ENCODE data around the gene SORCS1.

The SORCS1 gene

DNA sequence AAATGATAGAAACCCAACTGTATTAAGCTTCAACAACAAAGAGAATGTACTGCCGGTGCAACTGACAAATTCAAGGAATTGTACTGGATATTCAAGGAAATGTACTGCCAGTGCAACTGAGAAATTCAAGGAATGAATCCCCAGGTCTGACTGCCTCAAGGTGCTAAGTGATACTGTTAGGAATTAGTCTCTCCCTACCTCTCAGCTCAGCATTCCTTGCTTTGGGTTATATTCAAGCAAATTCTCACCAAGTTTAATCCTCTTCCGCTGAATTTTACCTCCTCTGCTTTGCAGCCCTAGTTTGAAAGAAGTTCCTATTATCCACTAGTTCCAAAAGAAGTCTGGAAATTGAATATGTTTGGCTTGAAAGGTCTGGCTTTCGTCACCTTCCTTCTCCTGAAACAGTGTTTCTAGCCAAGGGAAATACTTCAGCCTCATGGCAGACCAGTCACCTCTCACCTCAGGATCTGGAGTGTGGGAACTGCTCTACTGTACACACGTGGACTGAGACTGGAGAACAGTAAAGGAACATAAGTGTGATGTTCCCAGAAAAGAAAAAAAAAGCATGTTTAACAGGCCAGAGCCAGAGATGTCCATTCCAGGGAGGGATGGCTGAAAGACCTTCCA is 60.4 kb downstream of the SORCS1 start:
- no peak for DNase-seq (ENCODE audit: low spot score)

DNA sequence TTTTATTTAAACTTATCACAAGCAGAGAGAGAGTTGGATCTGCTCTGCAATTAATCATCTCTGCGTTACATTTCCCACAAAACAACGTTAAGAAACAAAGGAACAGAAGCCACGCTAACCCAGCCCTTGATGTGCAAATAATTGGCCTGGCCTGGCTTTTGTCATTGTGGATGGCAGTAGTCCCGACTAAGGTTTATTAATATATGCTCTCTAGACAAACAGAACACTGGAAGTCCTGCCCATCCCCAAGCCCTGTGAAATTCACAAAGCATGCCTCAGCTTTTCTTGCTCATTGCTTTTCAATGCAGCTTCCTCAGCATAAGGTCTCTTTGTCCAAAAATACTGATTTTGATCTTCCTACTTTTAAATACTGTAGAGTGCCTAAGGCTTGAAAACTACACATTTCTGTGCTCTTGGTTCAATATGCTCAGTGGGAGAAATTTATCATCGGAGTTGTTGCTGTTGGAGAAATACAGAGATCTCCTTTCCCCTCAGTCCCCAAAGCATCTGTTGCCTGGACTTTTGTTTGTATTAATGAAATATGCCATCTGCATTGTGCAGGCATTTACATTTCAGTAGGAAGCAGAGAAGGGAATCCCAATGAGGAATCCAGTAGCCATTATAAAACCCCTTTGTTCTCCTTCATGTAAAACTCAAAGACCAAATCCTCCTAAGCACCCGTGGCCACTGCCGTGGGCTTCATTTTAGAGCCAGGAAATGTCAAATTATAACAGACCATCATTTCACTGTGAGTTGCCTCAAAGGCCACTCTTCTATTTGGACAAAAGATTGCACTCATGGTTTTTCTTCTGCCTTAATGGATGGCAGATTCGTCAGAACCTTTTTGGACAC is 61.1 kb downstream of the SORCS1 start:
- DNase-seq (ENCODE audit: low spot score), result no peak

- no peak for DNase-seq (ENCODE audit: low spot score)
Observed at GRCh38 chr10:107098326-107098725, 66.2 kb downstream of the SORCS1 start.

GRCh38 chr10:107094824-107095522 is 69.5 kb downstream of the SORCS1 start:
- DNase-seq (ENCODE audit: low spot score), result no peak

DNA sequence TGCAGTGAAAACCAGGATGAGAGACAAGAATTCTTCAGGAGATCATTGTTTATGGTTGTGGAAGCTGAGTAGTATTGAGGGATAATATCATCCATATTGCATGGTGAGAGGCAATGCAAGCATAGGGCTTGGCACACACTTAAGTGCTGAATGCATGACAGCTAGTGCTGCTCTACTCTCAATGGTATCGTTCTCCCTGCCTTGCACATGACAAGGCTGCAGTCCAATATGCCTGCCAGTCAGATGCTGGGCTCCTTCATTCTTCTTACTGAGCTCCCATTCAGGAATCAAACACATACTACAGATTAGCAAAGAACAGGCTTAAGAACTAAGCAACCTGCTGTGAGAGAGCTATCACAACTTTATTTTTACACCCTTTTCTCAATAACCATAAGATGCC is 72.2 kb downstream of the SORCS1 start:
- no peak for DNase-seq (ENCODE audit: low spot score)

GRCh38 chr10:107091126-107091525 is 73.4 kb downstream of the SORCS1 start:
- no peak for DNase-seq (ENCODE audit: low spot score)

DNA sequence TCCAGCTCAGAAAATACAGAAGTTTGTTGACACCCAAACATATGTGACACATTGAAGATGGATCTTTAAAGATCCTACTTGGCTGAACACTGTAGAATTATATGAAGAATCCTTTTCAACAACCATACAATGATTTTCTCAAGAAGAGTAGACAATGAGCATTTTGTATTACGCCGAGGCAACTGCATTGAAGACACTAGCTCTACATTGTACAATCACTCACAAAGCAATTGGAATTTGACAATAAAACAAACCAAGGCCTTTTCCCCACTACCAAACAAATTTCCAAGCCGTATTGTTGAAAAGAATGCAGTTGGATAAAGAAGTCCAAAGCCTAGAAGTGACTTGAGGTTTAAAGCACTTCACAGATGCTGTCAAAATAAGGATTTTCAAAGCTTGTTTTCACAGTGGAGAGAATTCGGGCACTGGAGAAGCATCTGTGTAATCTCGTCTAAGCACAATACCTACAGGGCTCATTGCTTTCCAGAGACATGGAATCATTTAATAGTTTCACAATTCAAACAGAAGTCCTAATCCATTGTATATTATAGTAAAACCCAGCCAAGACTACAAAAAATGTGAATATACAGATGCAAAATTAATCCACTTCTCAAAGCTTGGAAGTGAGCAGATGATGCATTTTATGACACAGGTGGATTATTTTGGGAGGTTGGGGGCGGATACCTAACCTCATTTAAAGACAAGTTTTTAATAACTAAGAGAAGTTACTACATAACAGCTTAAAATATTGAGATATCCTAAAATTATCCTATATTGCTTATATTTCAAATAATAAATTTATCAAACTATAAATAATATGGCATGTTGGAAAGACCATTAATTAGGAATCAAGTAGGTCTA is 78.6 kb downstream of the SORCS1 start:
- peak; percentile 74 for DNase-seq (ENCODE audit: low spot score)

GRCh38 chr10:107083388-107084009 is 81.0 kb downstream of the SORCS1 start:
- DNase-seq (ENCODE audit: low spot score), result no peak

- peak; percentile 24 for DNase-seq (ENCODE audit: low spot score)
Observed at GRCh38 chr10:107081644-107082043, 82.9 kb downstream of the SORCS1 start.

- no peak for DNase-seq (ENCODE audit: low spot score)
Observed at GRCh38 chr10:107075117-107075516, 89.4 kb downstream of the SORCS1 start.

- DNase-seq (ENCODE audit: low spot score), result peak; percentile 32
Observed at GRCh38 chr10:107072786-107073185, 91.7 kb downstream of the SORCS1 start.

- DNase-seq (ENCODE audit: low spot score), result no peak
Observed at GRCh38 chr10:107072028-107072427, 92.5 kb downstream of the SORCS1 start.

- DNase-seq (ENCODE audit: low spot score), result no peak
Observed at GRCh38 chr10:107071301-107071700, 93.2 kb downstream of the SORCS1 start.

DNA sequence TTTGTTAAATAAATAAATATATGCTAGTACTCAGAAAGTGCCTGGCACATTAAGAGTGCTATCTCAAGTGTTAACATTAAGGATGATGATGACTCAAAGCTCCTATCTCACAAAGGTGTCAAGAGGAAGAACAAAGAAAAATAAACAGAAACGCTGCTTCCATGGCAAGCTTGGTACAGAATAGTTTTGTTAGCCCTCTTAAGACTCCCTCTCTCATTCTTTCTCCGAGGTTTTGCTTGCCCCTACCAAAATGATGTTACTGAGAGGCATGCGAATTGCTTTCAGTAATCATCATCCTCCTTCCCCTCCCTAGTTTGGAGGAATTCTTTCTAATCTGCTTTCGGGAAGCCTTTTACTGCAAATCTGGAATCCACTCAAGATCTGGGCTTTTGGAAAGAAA is 96.7 kb downstream of the SORCS1 start:
- no peak for DNase-seq (ENCODE audit: low spot score)

DNA sequence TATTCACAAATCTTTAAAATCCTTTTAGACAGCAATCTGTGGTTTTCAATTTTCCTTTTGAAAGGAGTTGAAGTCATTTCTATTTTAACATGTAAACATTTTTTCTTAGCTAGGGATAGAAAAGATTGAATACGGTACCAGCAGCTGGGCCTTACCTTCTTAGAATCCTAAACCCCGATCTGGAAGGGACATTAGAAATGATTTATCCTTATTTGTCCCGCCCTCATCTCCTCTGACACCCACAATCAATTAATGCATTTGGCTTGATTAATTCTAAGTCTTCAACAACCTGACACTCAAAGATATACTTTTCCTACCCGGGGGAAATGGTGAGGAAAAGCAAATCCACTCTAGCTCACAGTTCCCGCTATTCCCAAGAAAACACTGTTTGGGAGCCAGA is 100.4 kb downstream of the SORCS1 start:
- no peak for DNase-seq (ENCODE audit: low spot score)

GRCh38 chr10:107059872-107060271 is 104.6 kb downstream of the SORCS1 start:
- no peak for DNase-seq (ENCODE audit: low spot score)

GRCh38 chr10:107059068-107059804 is 105.3 kb downstream of the SORCS1 start:
- DNase-seq (ENCODE audit: low spot score), result peak; percentile 9

- DNase-seq (ENCODE audit: low spot score), result no peak
Observed at GRCh38 chr10:107058331-107058730, 106.2 kb downstream of the SORCS1 start.

GRCh38 chr10:107056182-107056581 is 108.3 kb downstream of the SORCS1 start:
- no peak for DNase-seq (ENCODE audit: low spot score)

DNA sequence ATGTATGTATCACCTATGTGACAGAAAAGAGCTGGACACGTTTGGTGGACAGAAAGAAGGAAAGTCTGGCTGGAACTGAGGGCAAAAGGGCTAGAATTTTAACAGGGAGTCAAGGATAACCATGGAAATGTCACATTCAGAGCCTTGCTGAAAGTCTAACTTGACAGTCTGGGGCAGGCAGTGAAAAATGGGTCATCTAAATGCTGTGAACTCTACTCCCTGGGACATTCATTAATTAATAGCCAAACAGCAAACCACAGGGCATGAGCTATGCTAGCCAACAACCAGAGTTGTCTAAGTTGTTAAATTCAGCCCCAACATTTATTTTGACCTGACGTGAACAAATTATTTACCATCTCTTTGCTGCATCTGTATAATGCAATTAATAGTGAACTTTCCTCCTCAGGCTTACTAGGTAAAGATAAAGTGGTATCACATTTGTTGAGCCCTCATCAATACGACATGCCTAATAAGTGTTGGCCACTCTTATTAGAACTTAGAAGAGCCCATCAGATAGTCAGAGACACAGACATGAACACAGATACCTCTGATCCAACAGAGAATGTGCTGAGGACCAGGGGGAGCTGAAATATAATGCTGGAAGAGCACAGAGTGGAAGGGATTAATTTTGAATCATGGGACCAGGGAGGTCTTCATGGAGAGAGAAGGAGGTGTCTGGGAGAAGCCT is 109.9 kb downstream of the SORCS1 start:
- DNase-seq (ENCODE audit: low spot score), result no peak

All from pons (tissue), 1 donor.